ENCODE data around the gene NKAIN2.

DNA sequence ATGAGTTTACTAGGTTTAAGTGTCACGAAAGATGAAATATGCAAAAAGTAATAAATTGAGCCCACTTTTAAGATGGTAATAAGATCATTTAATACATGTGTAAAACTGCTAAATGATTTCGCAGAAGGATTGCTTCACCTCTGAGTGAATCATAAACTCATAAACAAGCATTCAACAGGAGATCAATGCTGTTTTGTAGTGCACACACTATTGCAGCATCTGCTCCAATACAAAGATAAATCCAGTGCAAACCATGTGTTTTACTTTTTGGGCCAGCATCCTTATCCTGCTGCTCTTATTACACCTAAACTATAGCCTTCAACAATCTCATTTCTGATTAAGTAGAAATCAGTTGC lies 400.1 kb downstream of the NKAIN2 start:
- TF ChIP-seq CTCF (conservative IDR thresholded peaks at IDR 0.05; ENCODE audit: low read depth, low read length) (no peak), EZH2 (IDR thresholded peaks at IDR 0.05; ENCODE audit: borderline replicate concordance, low read depth, low read length, poor library complexity, severe bottlenecking) (no peak)
